Activated naive CD4-positive, alpha-beta T cell treated with anti-CD3 and anti-CD28 coated beads for 36 hours (primary cell): ENCODE data around the gene POMP. TPM values are rescaled to one million over a fixed set of nuclear protein-coding genes. Genes with fewer than 3 reads are reported as not detected.
A peak's percentile ranks its signal among the peaks of the same experiment; 100 is the strongest.

ENCODE experiments used
- CTCF ChIA-PET: fragments of 350-600 bp; sonication (Branson Sonifier 250); formaldehyde crosslinking; loops from one replicate; lab custom pipeline; 2021; ENCODE audit warnings: antibody characterized with exemption; lab: Charles Lee
- DNase-seq: peaks from one replicate; pipeline ENCODE4 v3.0.0-alpha.2; 2020
- H3K27ac Mint-ChIP-seq: one replicate; pipeline ENCODE4 v1.8.0; 2021; ENCODE audit warnings: mild to moderate bottlenecking, mixed read lengths
- H3K27me3 Mint-ChIP-seq: one replicate; pipeline ENCODE4 v1.8.0; 2021; ENCODE audit warnings: low read depth, mixed read lengths
- H3K36me3 Mint-ChIP-seq: one replicate; pipeline ENCODE4 v1.8.0; 2021; ENCODE audit warnings: low read depth, mixed read lengths
- H3K4me1 Mint-ChIP-seq: one replicate; pipeline ENCODE4 v1.8.0; 2021; ENCODE audit warnings: low read depth, mixed read lengths
- H3K4me3 Mint-ChIP-seq: one replicate; pipeline ENCODE4 v1.8.0; 2021; ENCODE audit warnings: mild to moderate bottlenecking, moderate library complexity, mixed read lengths
- H3K9me3 Mint-ChIP-seq: one replicate; pipeline ENCODE4 v1.8.0; 2021; ENCODE audit warnings: mixed read lengths
- intact Hi-C: fragments of 100-400 bp; cut with micrococcal nuclease; formaldehyde crosslinking; loops from one replicate; pipeline ENCODE4 v1.15.1; 2023
- total RNA-seq, 2 experiments: library from RNA; stranded (reverse); gene quantifications; one replicate each; pipeline ENCODE4 v1.2.3, GENCODE V29; 2021

POMP gene
- total RNA-seq, 2 experiments from 2014 or later: 106 to 108 TPM

DNA sequence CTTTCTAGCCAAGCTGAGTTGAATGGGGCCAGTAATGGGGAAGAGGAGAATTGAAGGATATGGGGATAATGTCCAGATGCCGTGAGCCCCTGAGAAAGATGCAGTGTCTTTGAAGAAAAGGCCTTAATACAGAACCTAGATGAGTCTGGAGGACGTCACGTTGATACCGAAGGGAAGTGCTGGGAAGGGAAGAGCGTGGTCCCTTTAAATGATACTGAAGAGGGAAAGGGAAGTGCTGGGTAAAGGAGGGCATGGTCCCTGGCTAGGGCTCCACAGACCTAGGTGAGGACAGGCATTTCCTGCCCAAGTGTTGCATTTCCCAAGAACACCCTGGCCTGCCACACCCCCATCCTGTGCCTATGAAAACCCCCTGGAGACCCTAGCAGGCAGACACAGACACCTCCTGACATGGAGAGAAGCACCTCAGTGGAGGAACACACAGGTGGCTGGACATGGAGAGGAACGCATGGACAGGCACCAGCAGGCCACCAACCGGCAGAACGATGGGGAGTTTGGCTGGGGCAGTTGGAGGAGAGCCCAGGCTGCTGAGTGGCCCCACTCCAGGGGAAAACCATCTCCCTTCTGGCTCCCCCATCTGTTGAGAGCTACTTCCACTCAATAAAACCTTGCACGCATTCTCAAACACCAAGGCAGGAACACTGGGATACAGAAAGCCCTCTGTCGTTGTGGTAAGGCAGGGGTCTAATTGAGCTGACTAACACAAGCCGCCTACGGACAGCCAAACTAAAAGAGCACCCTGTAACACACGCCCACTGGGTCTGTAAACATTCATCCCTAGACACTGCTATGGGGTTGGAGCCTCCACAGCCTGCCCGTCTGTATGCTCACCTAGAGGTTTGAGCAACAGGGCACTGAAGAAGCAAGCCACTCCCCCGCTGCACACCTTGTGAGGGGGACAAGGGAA is 34.9 kb upstream of the POMP start:
- H3K4me1 Mint-ChIP-seq: peaks cover 5% of the 10 kb centered on the region
- intact Hi-C loops: no loop called here

DNA sequence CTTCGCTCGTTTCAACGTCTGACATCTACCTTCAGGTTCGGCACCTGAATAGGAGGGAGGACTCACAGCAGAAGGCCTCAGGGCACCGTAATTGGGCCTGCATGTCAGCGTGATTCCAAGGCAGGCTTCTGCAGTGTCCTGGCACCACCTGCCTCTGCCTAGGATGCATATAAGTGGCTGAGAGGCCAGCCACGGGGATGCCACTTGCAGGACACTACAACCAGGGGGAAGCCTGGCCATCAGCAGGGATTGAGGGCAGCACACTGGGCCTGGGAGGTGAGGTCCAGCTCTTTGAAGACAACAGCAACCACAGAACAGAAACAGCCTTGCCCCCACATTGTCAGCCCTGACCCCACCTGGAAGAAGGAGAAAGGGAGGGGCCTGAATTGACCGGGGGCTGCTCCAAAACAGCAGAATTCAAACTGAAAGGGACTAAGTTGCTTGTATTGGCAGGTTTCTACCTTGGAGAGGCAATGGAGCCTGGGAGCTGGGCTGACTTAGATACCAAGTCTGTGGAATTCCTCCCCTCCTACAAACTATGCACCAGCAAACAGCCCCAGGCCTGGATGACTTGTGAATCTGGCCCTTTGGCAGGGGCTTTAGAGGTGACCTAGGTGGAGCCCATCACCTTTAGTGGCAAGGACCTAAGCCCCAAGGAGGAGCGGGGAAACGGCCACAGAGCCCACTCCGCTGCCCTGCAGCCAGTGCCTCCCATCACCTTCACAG is 34.1 kb upstream of the POMP start:
- CTCF ChIA-PET: no interaction called here
- Mint-ChIP-seq H3K27ac (no peak overlapping the region), H3K9me3 (no peaks in the 10 kb centered on the region), H3K4me1 (peaks cover 5% of the 10 kb centered on the region), H3K4me3 (no peak overlapping the region), H3K27me3 (no peaks in the 10 kb centered on the region), H3K36me3 (no peaks in the 10 kb centered on the region)
- intact Hi-C loops: no loop called here
- no peak for DNase-seq

More for the DNA sequence above, 34.9 kb upstream of the POMP start:
- CTCF ChIA-PET: no interaction called here
- H3K27ac Mint-ChIP-seq: no peak overlapping the region
- H3K36me3 Mint-ChIP-seq: no peaks in the 10 kb centered on the region
- no peaks in the 10 kb centered on the region for H3K27me3 Mint-ChIP-seq
- H3K9me3 Mint-ChIP-seq: no peaks in the 10 kb centered on the region
- no peak overlapping the region for H3K4me3 Mint-ChIP-seq
- DNase-seq: no peak

DNA sequence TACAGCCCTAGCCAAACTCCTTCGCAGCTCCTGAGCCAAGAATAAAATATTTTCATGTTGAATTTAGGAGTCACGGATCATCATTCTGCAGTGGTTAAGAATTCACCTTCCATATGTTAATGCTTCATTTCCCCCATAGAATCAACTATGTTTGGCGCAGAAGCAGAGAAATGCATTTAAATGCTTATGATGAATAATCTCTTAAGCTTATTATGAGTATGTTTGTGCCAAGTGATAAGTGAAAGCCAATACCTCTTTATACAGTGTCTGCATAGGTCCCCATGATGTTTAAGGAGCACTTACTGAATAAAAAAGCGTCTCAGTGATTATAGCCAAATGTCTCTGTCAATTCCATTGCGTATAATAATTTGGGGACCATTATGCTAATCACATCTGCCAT is 32.7 kb upstream of the POMP start:
- Mint-ChIP-seq H3K4me1 (peaks cover 5% of the 10 kb centered on the region), H3K36me3 (no peaks in the 10 kb centered on the region), H3K4me3 (no peak overlapping the region), H3K27me3 (no peaks in the 10 kb centered on the region), H3K27ac (no peak overlapping the region), H3K9me3 (no peaks in the 10 kb centered on the region)
- no peak for DNase-seq
- CTCF ChIA-PET: interaction anchor here (0.7 kb wide), 1 partner anchor 247 kb away, joined by 3 read pairs; no protein-coding TSS in a partner anchor
- intact Hi-C loops: no loop called here

DNA sequence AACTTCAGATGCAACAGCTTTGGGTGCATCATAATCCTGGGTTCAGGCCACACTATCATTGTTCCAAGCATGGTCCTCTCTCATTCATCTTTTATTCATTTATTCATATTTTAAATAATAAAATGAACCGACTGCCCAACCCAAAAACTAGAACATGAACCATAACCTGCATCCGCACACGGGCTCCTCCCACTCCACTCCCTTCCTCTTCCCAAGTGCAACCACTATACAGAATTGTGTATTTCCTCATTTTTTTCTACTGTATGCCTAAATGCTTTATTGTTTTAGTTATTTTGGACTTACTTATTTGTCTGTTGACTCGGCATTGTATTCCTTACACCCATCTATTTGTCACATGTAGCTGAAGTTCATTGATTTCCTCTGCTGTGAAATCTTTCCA is 30.7 kb upstream of the POMP start:
- Mint-ChIP-seq H3K27me3 (no peaks in the 10 kb centered on the region), H3K36me3 (no peaks in the 10 kb centered on the region), H3K4me1 (peaks cover 5% of the 10 kb centered on the region), H3K9me3 (no peaks in the 10 kb centered on the region), H3K4me3 (no peak overlapping the region), H3K27ac (no peak overlapping the region)
- CTCF ChIA-PET: interaction anchor here (0.8 kb wide), 1 partner anchor 8 kb away, joined by 3 read pairs; no protein-coding TSS in a partner anchor
- DNase-seq: no peak
- intact Hi-C loops: no loop called here

DNA sequence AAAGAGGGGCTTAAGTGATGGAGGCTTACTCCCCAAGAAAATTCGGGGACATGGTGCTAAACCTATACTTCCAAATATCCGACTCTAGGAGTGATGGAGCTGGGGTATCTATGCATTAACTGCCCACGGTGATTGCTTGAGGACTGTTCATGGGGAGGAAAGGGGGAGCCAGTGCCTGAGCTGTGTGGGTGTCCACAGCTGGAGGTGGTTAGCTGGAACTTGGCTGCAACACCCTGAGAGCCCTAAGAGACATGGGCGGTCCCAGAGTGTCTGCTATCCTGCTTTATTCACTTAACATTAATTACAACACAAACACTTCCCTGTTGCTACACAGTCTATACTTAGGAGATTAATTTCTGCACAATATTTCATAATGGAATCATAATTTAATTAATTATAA is 28.1 kb upstream of the POMP start:
- intact Hi-C loops: no loop called here
- no peaks in the 10 kb centered on the region for H3K9me3 Mint-ChIP-seq

DNA sequence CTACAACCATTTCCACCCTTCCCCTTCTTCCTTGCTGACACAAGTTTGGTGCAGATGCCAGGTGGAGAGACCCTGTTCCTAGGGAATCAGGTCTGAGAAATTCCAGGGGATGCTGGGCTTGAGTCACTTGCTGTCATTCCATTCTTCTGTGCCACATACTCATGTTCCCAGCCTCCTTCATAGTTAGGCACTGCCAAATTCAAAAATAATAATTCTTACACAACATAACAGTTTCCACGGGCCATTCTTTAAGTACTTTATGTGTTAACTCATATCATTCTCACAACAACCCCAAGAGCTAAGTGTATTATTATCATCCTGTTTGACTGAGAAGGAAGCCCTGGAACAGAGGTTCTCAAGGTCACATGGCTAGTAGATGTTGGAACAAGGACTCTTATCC is 27.1 kb upstream of the POMP start:
- no peak for DNase-seq
- Mint-ChIP-seq H3K27me3 (peaks cover 9% of the 10 kb centered on the region), H3K36me3 (no peaks in the 10 kb centered on the region), H3K9me3 (no peaks in the 10 kb centered on the region), H3K4me3 (no peak overlapping the region), H3K4me1 (peaks cover 4% of the 10 kb centered on the region), H3K27ac (no peak overlapping the region)
- CTCF ChIA-PET: no interaction called here
- intact Hi-C loops: no loop called here

More for the DNA sequence above, 28.1 kb upstream of the POMP start:
- H3K27me3 Mint-ChIP-seq: peaks cover 6% of the 10 kb centered on the region
- H3K36me3 Mint-ChIP-seq: no peaks in the 10 kb centered on the region
- no peak overlapping the region for H3K27ac Mint-ChIP-seq
- DNase-seq: no peak
- H3K4me3 Mint-ChIP-seq: no peak overlapping the region
- CTCF ChIA-PET: interaction anchor here (0.6 kb wide), 1 partner anchor 536 kb away, joined by 3 read pairs; no protein-coding TSS in a partner anchor
- H3K4me1 Mint-ChIP-seq: no peaks in the 10 kb centered on the region

DNA sequence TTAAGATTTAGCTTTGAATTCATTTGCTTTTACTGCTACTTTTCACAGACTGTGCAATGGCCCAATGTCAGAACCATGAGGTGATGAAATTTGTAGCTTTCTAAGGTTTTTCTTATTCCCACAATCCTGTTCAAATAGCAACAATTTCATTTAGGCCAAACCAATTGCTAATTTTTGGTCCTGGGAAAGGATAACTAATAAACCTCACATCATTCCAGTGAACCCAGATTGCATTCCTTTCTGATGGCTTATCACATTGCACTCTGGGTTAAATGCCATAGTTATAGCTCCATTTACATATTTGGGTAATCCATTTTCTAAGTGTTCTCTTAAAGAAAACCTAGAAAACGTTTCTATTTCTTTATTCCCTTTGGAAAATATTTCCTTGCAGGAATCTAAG is 22.9 kb upstream of the POMP start:
- Mint-ChIP-seq H3K9me3 (no peaks in the 10 kb centered on the region), H3K4me1 (peaks cover 9% of the 10 kb centered on the region), H3K27ac (no peak overlapping the region), H3K4me3 (no peak overlapping the region), H3K36me3 (no peaks in the 10 kb centered on the region), H3K27me3 (peaks cover 17% of the 10 kb centered on the region)
- no peak for DNase-seq
- CTCF ChIA-PET: interaction anchor here (0.7 to 2.2 kb wide), 10 partner anchors 8 to 321 kb away, joined by 3 to 7 read pairs (median 3); no protein-coding TSS in a partner anchor
- intact Hi-C loops: loop anchor here (1.0 to 5.0 kb wide), 7 partner anchors 23 to 577 kb away; partner anchors contain the start of genes PAN3 and POMP

DNA sequence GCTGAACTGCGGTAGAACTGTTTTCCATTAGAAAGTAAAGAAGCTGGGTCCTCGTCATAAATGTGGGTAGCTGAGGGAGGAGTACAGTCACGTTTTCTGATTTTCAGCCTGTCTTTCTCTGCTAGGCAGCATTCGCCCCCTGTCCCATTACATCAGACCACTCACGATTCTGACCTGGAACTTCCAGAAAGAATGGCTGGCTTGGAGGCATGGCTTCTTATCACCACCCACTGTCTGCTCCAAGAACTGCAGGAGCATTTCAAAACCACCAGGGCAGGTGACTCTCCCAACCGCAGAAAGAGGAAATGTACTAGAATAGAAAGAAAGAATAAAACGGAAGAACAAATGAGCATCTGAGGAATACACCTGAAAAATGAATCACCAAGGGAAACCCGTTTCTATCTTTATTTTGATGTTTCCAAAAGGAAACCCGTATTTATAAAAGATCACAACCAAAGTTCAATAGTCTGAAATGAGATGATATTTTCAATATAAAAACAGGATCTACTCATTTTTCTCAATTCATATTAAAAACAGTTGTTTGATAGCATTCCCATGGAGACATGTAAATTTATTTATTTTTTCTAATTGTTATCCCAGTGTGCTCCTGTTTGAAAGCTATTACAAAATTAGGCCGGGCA is 22.1 kb upstream of the POMP start:
- Mint-ChIP-seq H3K27ac (peak overlapping the region; percentile 10), H3K4me1 (peaks cover 9% of the 10 kb centered on the region), H3K9me3 (no peaks in the 10 kb centered on the region), H3K27me3 (peaks cover 17% of the 10 kb centered on the region), H3K36me3 (no peaks in the 10 kb centered on the region), H3K4me3 (no peak overlapping the region)
- intact Hi-C loops: loop anchor here (1.0 to 5.0 kb wide), 7 partner anchors 23 to 577 kb away; partner anchors contain the start of genes PAN3 and POMP
- peak; percentile 77 for DNase-seq
- CTCF ChIA-PET: interaction anchor here (0.6 to 2.2 kb wide), 11 partner anchors 8 to 1265 kb away, joined by 3 to 7 read pairs (median 3); no protein-coding TSS in a partner anchor

DNA sequence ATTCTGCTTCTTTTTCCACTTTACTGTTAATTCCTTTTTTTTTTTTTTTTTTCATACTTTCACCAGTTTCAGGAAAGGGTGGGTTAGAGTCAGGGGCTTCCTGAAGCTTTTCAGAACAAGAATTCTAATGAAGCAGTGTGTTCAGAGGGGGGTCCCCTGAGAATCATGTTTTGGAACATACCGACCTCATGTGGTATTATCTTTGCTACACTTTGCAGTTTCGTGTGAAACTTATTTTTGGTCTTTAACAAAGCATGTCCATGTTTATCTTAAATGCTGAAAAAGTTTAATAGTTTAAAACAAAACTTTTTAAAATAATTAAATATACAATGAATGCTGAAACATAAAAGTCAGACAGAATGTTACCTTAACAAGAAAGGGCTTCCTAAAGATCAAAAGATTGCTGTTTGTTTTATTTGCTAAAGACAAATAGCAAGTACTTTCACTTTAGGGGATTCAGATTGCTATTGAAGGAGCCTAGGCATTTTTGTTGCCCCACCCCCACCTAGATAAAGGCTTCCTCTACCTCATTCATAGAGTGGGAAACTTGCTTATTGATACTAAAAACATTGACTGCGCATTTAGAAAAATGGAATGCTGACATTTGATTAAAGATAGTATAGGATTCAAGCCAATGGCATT is 21.1 kb upstream of the POMP start:
- intact Hi-C loops: loop anchor here (2.0 to 5.0 kb wide), 3 partner anchors 63 to 501 kb away; partner anchors contain the start of gene PAN3
- CTCF ChIA-PET: interaction anchor here (0.6 to 2.2 kb wide), 6 partner anchors 221 to 1264 kb away, joined by 3 to 7 read pairs (median 3); no protein-coding TSS in a partner anchor
- no peaks in the 10 kb centered on the region for H3K9me3 Mint-ChIP-seq
- no peak for DNase-seq
- H3K27ac Mint-ChIP-seq: no peak overlapping the region
- H3K27me3 Mint-ChIP-seq: peaks cover 17% of the 10 kb centered on the region
- H3K4me1 Mint-ChIP-seq: peaks cover 9% of the 10 kb centered on the region
- no peaks in the 10 kb centered on the region for H3K36me3 Mint-ChIP-seq
- H3K4me3 Mint-ChIP-seq: no peak overlapping the region

DNA sequence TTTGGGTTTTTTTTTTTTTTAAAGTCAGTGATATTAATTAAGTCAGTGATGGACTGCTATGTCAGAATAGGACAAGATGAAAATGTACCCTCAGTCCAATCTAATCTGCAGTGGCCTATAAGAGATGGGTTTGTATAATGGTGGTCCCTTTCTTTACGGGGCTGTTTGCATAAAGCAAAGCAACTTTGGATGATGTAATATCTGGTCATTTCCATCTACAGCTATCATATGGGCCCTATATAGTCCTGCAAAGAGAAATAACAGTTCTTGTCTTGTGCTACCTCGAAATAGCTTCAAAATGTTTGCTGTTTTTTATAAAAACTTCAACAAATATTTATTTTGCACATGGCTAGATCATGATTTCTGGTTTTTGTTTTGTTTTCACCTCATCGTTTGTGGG is 20.2 kb upstream of the POMP start:
- H3K4me3 Mint-ChIP-seq: no peak overlapping the region
- intact Hi-C loops: loop anchor here (5.0 kb wide), 1 partner anchor 501 kb away; the partner anchor contains the start of gene PAN3
- no peak overlapping the region for H3K27ac Mint-ChIP-seq
- peaks cover 17% of the 10 kb centered on the region for H3K27me3 Mint-ChIP-seq
- peaks cover 9% of the 10 kb centered on the region for H3K4me1 Mint-ChIP-seq
- H3K9me3 Mint-ChIP-seq: no peaks in the 10 kb centered on the region
- H3K36me3 Mint-ChIP-seq: no peaks in the 10 kb centered on the region
- CTCF ChIA-PET: interaction anchor here (0.6 to 1.2 kb wide), 5 partner anchors 18 to 353 kb away, joined by 3 to 4 read pairs (median 3); no protein-coding TSS in a partner anchor
- DNase-seq: no peak

DNA sequence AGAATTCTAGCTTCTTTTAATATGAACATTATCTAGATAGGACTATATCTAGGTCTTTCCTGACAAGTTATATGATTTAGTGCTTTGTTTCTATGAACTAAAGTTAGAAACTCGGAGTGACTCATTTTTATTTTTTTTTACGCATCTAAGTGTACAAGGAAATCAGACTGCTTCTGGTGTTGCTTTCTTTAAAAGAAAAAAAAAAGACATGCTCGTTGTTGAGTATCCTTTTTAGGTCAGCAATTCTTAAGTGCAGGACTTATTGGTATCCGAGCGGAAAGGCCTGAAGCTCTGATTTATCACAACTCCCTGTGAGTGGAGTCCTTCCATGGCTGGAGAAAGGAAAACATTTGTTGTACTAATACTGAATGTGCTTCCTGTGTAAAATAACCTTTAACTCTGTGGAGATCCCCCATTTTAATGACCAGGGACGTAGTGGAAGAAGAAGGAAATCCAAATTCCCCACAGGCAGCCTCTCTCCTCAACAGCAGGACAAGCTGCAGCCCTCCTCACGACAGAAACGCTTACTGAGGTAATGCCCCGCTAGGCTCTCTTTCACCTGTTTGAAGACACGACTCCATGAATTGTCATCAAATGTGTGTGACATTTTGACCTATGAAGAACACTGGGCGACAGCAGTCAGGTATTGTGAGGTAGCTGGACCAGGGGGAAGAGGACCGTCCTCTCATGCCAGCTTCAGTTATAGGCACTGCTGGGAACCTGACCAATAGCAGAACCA is 17.9 kb upstream of the POMP start:
- Mint-ChIP-seq H3K27ac (no peak overlapping the region), H3K27me3 (peaks cover 11% of the 10 kb centered on the region), H3K36me3 (no peaks in the 10 kb centered on the region), H3K4me1 (peaks cover 9% of the 10 kb centered on the region), H3K4me3 (no peak overlapping the region), H3K9me3 (no peaks in the 10 kb centered on the region)
- intact Hi-C loops: no loop called here
- no peak for DNase-seq
- CTCF ChIA-PET: interaction anchor here (0.6 to 1.5 kb wide), 4 partner anchors 14 to 164 kb away, joined by 3 to 5 read pairs (median 4); no protein-coding TSS in a partner anchor
